ENCODE results near the gene GPR107. TPM values are rescaled to one million over a fixed set of nuclear protein-coding genes. Genes with fewer than 3 reads are reported as not detected.

Gene GPR107
- polyA plus RNA-seq, 4 donors: 2.7 to 37.1 (median 12.8) TPM

- H3K9me3 ChIP-seq (ENCODE audit: control insufficient read depth in 2 of 2, insufficient read depth in 1 of 2, low read depth in 1 of 2, low read length in 1 of 2): no peaks in the 10 kb centered on the region
- no peak for FAIRE-seq
- H3K4me3 ChIP-seq (ENCODE audit: low read depth in 1 of 3, low read length in 3 of 3): no peak overlapping the region
- H3K27me3 ChIP-seq (ENCODE audit: control insufficient read depth in 3 of 3, insufficient read depth in 3 of 3, low read length in 3 of 3): no peaks in the 10 kb centered on the region
- DNase-seq: no peak
- H3K27ac ChIP-seq (ENCODE audit: low read depth in 1 of 3, low read length in 2 of 3): no peak overlapping the region
- H3K36me3 ChIP-seq (ENCODE audit: control insufficient read depth in 3 of 3, insufficient read depth in 2 of 3, low read depth in 1 of 3, low read length in 3 of 3): peaks cover 7 to 80% (median 13%) of the 10 kb centered on the region in 3 donors
- WGBS, 3 donors: 96 to 100% (median 97%) methylated on average over 3 of the region's 3 CpGs
- no peaks in the 10 kb centered on the region for H3K4me1 ChIP-seq (ENCODE audit: control insufficient read depth in 3 of 3, insufficient read depth in 2 of 3, low read depth in 1 of 3, low read length in 2 of 3)
These were observed 47.0 kb downstream of the GPR107 start for GRCh38 chr9:130100681-130101080.

- no peaks in the 10 kb centered on the region for H3K9me3 ChIP-seq (ENCODE audit: control insufficient read depth in 2 of 2, insufficient read depth in 1 of 2, low read depth in 1 of 2, low read length in 1 of 2)
- DNase-seq: no peak
- no peak for FAIRE-seq
- H3K36me3 ChIP-seq (ENCODE audit: control insufficient read depth in 3 of 3, insufficient read depth in 2 of 3, low read depth in 1 of 3, low read length in 3 of 3): peaks cover 3 to 79% (median 13%) of the 10 kb centered on the region in 3 donors
- no peaks in the 10 kb centered on the region for H3K4me1 ChIP-seq (ENCODE audit: control insufficient read depth in 3 of 3, insufficient read depth in 2 of 3, low read depth in 1 of 3, low read length in 2 of 3)
- H3K27me3 ChIP-seq (ENCODE audit: control insufficient read depth in 3 of 3, insufficient read depth in 3 of 3, low read length in 3 of 3): no peaks in the 10 kb centered on the region
- H3K4me3 ChIP-seq (ENCODE audit: low read depth in 1 of 3, low read length in 3 of 3): no peak overlapping the region
- WGBS, 3 donors: 93 to 98% (median 98%) methylated on average over 9 of the region's 9 CpGs
- no peak overlapping the region for H3K27ac ChIP-seq (ENCODE audit: low read depth in 1 of 3, low read length in 2 of 3)
These were observed 48.2 kb downstream of the GPR107 start for GRCh38 chr9:130101915-130102314.

GRCh38 chr9:130104491-130105193, 50.9 kb downstream of the GPR107 start:
- no peak for FAIRE-seq
- no peaks in the 10 kb centered on the region for H3K9me3 ChIP-seq (ENCODE audit: control insufficient read depth in 2 of 2, insufficient read depth in 1 of 2, low read depth in 1 of 2, low read length in 1 of 2)
- H3K27me3 ChIP-seq (ENCODE audit: control insufficient read depth in 3 of 3, insufficient read depth in 3 of 3, low read length in 3 of 3): no peaks in the 10 kb centered on the region
- peaks cover 7 to 72% (median 9%) of the 10 kb centered on the region in 3 donors for H3K36me3 ChIP-seq (ENCODE audit: control insufficient read depth in 3 of 3, insufficient read depth in 2 of 3, low read depth in 1 of 3, low read length in 3 of 3)
- H3K27ac ChIP-seq (ENCODE audit: low read depth in 1 of 3, low read length in 2 of 3): no peak overlapping the region
- no peak for DNase-seq
- WGBS, 3 donors: 86 to 91% (median 87%) methylated on average over 4 of the region's 4 CpGs
- no peak overlapping the region for H3K4me3 ChIP-seq (ENCODE audit: low read depth in 1 of 3, low read length in 3 of 3)
- H3K4me1 ChIP-seq (ENCODE audit: control insufficient read depth in 3 of 3, insufficient read depth in 2 of 3, low read depth in 1 of 3, low read length in 2 of 3): no peaks in the 10 kb centered on the region

GRCh38 chr9:130106860-130107233, 53.1 kb downstream of the GPR107 start:
- FAIRE-seq (no peak), DNase-seq (no peak)
- H3K9me3 ChIP-seq (ENCODE audit: control insufficient read depth in 2 of 2, insufficient read depth in 1 of 2, low read depth in 1 of 2, low read length in 1 of 2): no peaks in the 10 kb centered on the region
- whole genome bisulfite sequencing, 3 donors: 87 to 98% (median 97%) methylated on average over 2 of the region's 2 CpGs
- no peak overlapping the region for H3K4me3 ChIP-seq (ENCODE audit: low read depth in 1 of 3, low read length in 3 of 3)
- no peak overlapping the region for H3K27ac ChIP-seq (ENCODE audit: low read depth in 1 of 3, low read length in 2 of 3)
- no peaks in the 10 kb centered on the region for H3K27me3 ChIP-seq (ENCODE audit: control insufficient read depth in 3 of 3, insufficient read depth in 3 of 3, low read length in 3 of 3)
- peaks cover 4 to 70% (median 10%) of the 10 kb centered on the region in 3 donors for H3K36me3 ChIP-seq (ENCODE audit: control insufficient read depth in 3 of 3, insufficient read depth in 2 of 3, low read depth in 1 of 3, low read length in 3 of 3)
- no peaks in the 10 kb centered on the region for H3K4me1 ChIP-seq (ENCODE audit: control insufficient read depth in 3 of 3, insufficient read depth in 2 of 3, low read depth in 1 of 3, low read length in 2 of 3)

- DNase-seq: peak; percentile 68 to 82
- no peaks in the 10 kb centered on the region for H3K4me1 ChIP-seq (ENCODE audit: control insufficient read depth in 3 of 3, insufficient read depth in 2 of 3, low read depth in 1 of 3, low read length in 2 of 3)
- H3K27me3 ChIP-seq (ENCODE audit: control insufficient read depth in 3 of 3, insufficient read depth in 3 of 3, low read length in 3 of 3): no peaks in the 10 kb centered on the region
- H3K4me3 ChIP-seq (ENCODE audit: low read depth in 1 of 3, low read length in 3 of 3): no peak overlapping the region
- no peaks in the 10 kb centered on the region for H3K9me3 ChIP-seq (ENCODE audit: control insufficient read depth in 2 of 2, insufficient read depth in 1 of 2, low read depth in 1 of 2, low read length in 1 of 2)
- no peak for FAIRE-seq
- WGBS, 3 donors: 34 to 44% (median 36%) methylated on average over 10 of the region's 10 CpGs
- H3K36me3 ChIP-seq (ENCODE audit: control insufficient read depth in 3 of 3, insufficient read depth in 2 of 3, low read depth in 1 of 3, low read length in 3 of 3): peaks cover 1 to 70% (median 10%) of the 10 kb centered on the region in 3 donors
- H3K27ac ChIP-seq (ENCODE audit: low read depth in 1 of 3, low read length in 2 of 3): no peak overlapping the region
These were observed 53.6 kb downstream of the GPR107 start for GRCh38 chr9:130107234-130107861.

- DNase-seq (no peak), FAIRE-seq (no peak)
- Histone ChIP-seq H3K4me3 (ENCODE audit: low read depth in 1 of 3, low read length in 3 of 3) (no peak overlapping the region), H3K9me3 (ENCODE audit: control insufficient read depth in 2 of 2, insufficient read depth in 1 of 2, low read depth in 1 of 2, low read length in 1 of 2) (no peaks in the 10 kb centered on the region), H3K27me3 (ENCODE audit: control insufficient read depth in 3 of 3, insufficient read depth in 3 of 3, low read length in 3 of 3) (no peaks in the 10 kb centered on the region), H3K4me1 (ENCODE audit: control insufficient read depth in 3 of 3, insufficient read depth in 2 of 3, low read depth in 1 of 3, low read length in 2 of 3) (no peaks in the 10 kb centered on the region), H3K36me3 (ENCODE audit: control insufficient read depth in 3 of 3, insufficient read depth in 2 of 3, low read depth in 1 of 3, low read length in 3 of 3) (peaks cover 0 to 71% (median 10%) of the 10 kb centered on the region in 3 donors), H3K27ac (ENCODE audit: low read depth in 1 of 3, low read length in 2 of 3) (no peak overlapping the region)
- WGBS, 3 donors: 91 to 96% (median 96%) methylated on average over 2 of the region's 2 CpGs
These were observed 54.2 kb downstream of the GPR107 start for GRCh38 chr9:130107955-130108354.

- H3K27ac ChIP-seq (ENCODE audit: low read depth in 1 of 3, low read length in 2 of 3): no peak overlapping the region
These were observed 56.5 kb downstream of the GPR107 start for GRCh38 chr9:130110166-130110565.

GRCh38 chr9:130110596-130111021, 56.9 kb downstream of the GPR107 start:
- H3K9me3 ChIP-seq (ENCODE audit: control insufficient read depth in 2 of 2, insufficient read depth in 1 of 2, low read depth in 1 of 2, low read length in 1 of 2): no peaks in the 10 kb centered on the region
- no peaks in the 10 kb centered on the region for H3K27me3 ChIP-seq (ENCODE audit: control insufficient read depth in 3 of 3, insufficient read depth in 3 of 3, low read length in 3 of 3)
- H3K4me1 ChIP-seq (ENCODE audit: control insufficient read depth in 3 of 3, insufficient read depth in 2 of 3, low read depth in 1 of 3, low read length in 2 of 3): no peaks in the 10 kb centered on the region
- WGBS, 3 donors: 91 to 96% (median 95%) methylated on average over 7 of the region's 7 CpGs
- H3K27ac ChIP-seq (ENCODE audit: low read depth in 1 of 3, low read length in 2 of 3): no peak overlapping the region
- FAIRE-seq (no peak), DNase-seq (no peak)
- peaks cover 0 to 59% (median 10%) of the 10 kb centered on the region in 3 donors for H3K36me3 ChIP-seq (ENCODE audit: control insufficient read depth in 3 of 3, insufficient read depth in 2 of 3, low read depth in 1 of 3, low read length in 3 of 3)
- no peak overlapping the region for H3K4me3 ChIP-seq (ENCODE audit: low read depth in 1 of 3, low read length in 3 of 3)

More at GRCh38 chr9:130110166-130110565, 56.5 kb downstream of the GPR107 start:
- H3K9me3 ChIP-seq (ENCODE audit: control insufficient read depth in 2 of 2, insufficient read depth in 1 of 2, low read depth in 1 of 2, low read length in 1 of 2): no peaks in the 10 kb centered on the region
- WGBS, 3 donors: 88 to 96% (median 92%) methylated on average over 5 of the region's 5 CpGs
- no peaks in the 10 kb centered on the region for H3K27me3 ChIP-seq (ENCODE audit: control insufficient read depth in 3 of 3, insufficient read depth in 3 of 3, low read length in 3 of 3)
- FAIRE-seq (no peak), DNase-seq (no peak)
- H3K36me3 ChIP-seq (ENCODE audit: control insufficient read depth in 3 of 3, insufficient read depth in 2 of 3, low read depth in 1 of 3, low read length in 3 of 3): peaks cover 0 to 61% (median 10%) of the 10 kb centered on the region in 3 donors
- H3K4me1 ChIP-seq (ENCODE audit: control insufficient read depth in 3 of 3, insufficient read depth in 2 of 3, low read depth in 1 of 3, low read length in 2 of 3): no peaks in the 10 kb centered on the region
- no peak overlapping the region for H3K4me3 ChIP-seq (ENCODE audit: low read depth in 1 of 3, low read length in 3 of 3)
